Activated CD4-positive, alpha-beta T cell treated with anti-CD3 and anti-CD28 coated beads, Interleukin-2, amount 50 U/mL, for 16 hours (primary cell): ENCODE measurements around the gene GNAQ.
"Not testable (repeated sequence)": the region's sequence is repeated elsewhere in the genome, so short reads cannot be mapped to it uniquely, and the experiment has no call there.

Experiments used
- DNase-seq: peaks from one replicate; pipeline ENCODE4 v3.0.0-alpha.2; 2020

Gene GNAQ

GRCh38 chr9:77717608-77718297 is 313.9 kb downstream of the GNAQ start:
- not testable (repeated sequence) for DNase-seq

GRCh38 chr9:77714077-77714549 is 317.5 kb downstream of the GNAQ start:
- no peak for DNase-seq

GRCh38 chr9:77712533-77713130 is 319.0 kb downstream of the GNAQ start:
- peak; percentile 14 for DNase-seq

GRCh38 chr9:77710965-77711648 is 320.5 kb downstream of the GNAQ start:
- no peak for DNase-seq

- no peak for DNase-seq
Measured at GRCh38 chr9:77710316-77710715, 321.3 kb downstream of the GNAQ start.

- DNase-seq = no peak
Measured at GRCh38 chr9:77708064-77708815, 323.4 kb downstream of the GNAQ start.

GRCh38 chr9:77707383-77708063 is 324.1 kb downstream of the GNAQ start:
- DNase-seq = no peak

GRCh38 chr9:77705636-77706035 is 326.0 kb downstream of the GNAQ start:
- no peak for DNase-seq

- DNase-seq = not testable (repeated sequence)
Measured at GRCh38 chr9:77702521-77703390, 328.9 kb downstream of the GNAQ start.

GRCh38 chr9:77697238-77697984 is 334.2 kb downstream of the GNAQ start:
- no peak for DNase-seq

GRCh38 chr9:77690723-77691122 is 340.9 kb downstream of the GNAQ start:
- DNase-seq = not testable (repeated sequence)

GRCh38 chr9:77690119-77690518 is 341.5 kb downstream of the GNAQ start:
- DNase-seq = not testable (repeated sequence)

GRCh38 chr9:77687737-77688136 is 343.9 kb downstream of the GNAQ start:
- DNase-seq = not testable (repeated sequence)

- DNase-seq = no peak
Measured at GRCh38 chr9:77680581-77680980, 351.0 kb downstream of the GNAQ start.

GRCh38 chr9:77679661-77680368 is 351.8 kb downstream of the GNAQ start:
- DNase-seq = no peak

GRCh38 chr9:77679088-77679487 is 352.5 kb downstream of the GNAQ start:
- no peak for DNase-seq

GRCh38 chr9:77677957-77678535 is 353.6 kb downstream of the GNAQ start:
- no peak for DNase-seq

GRCh38 chr9:77677397-77677796 is 354.2 kb downstream of the GNAQ start:
- no peak for DNase-seq

- no peak for DNase-seq
Measured at GRCh38 chr9:77673941-77674791, 357.4 kb downstream of the GNAQ start.
